Measurements from ENCODE around the gene CHRNE. TPM values are rescaled to one million over a fixed set of nuclear protein-coding genes. Genes with fewer than 3 reads are reported as not detected.

CHRNE gene
- total and polyA plus RNA-seq, 2 of the 13 experiments (the other 11 are each of a cell fraction or from before 2014, with no cell fraction given), result 0.53 to 0.59 TPM

DNA sequence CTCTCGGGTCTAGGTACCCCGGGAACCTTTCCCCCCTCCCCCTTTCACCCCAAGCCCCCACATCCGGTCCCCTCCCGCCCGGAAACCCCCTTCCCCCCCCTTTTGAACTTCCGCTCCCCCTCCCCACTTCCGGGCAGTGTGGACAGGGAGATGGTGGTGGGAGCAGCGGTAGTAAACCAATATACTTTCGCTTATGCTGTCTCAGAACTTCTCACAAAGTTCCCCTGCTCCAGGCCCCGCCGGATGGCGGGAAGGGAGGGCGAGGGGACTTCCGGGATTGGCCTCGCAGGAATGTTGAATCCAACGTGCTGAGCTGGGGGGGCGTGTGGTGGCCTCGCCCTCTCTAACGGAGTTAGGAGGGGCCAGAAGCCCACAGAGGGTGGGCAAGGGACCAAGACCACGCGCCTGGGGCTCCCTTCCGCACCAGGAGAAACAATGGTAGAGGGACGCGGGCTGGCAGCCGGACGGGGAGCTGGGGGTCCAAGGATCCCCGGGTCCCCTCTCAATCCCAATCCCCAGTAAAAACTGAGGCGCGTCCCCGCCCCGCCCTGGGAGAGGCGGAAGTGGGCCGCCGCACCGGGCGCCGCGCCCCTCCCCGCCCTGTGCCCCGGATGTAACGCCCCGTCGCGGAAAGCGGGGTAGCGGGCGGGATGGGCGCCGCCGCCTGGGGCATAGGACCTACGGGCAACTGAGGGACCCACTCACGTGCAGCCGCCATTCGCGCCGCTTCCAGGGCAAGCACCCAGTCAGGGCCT lies 44.7 kb upstream of the CHRNE start (continued):
- no peak for TF ChIP-seq RAD51 (IDR thresholded peaks at IDR 0.05; ENCODE audit: borderline replicate concordance)
- TF ChIP-seq CEBPZ (IDR thresholded peaks at IDR 0.05; ENCODE audit: low read length), result no peak
- no peak for TF ChIP-seq RNF2 (conservative IDR thresholded peaks at IDR 0.05; ENCODE audit: low read depth)

DNA sequence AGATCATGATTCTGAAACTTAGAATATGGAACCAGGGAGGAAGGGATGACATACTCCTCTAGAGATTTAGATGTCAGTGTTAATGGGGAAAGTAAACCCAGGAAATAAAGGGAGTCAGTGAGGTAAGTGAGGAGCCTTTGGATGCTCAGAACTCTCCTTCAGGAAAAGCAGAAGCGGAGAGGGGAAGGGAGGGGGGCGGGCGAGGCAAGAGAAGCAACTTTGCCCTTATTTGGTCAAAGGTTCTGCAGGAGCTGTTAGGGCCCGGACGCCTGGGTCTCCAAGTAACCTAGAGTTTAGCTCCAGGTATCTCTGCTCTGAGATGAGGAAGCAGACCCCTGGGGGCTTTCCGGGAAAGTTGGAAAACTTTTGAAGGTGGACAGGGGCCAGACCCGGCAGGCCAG lies 44.1 kb upstream of the CHRNE start:
- peak overlapping the region; percentile 90 to 100 (median 100) for H3K4me3 ChIP-seq (replicated peaks in 1 of 3; ENCODE audit: insufficient read depth in 1 of 3, low read depth in 2 of 3, low read length in 3 of 3)
- H2AFZ ChIP-seq (ENCODE audit: low read length), result no peak overlapping the region
- H3K9me3 ChIP-seq (ENCODE audit: low read length), result no peaks in the 10 kb centered on the region
- H3K4me1 ChIP-seq (ENCODE audit: insufficient read depth, low read length), result peaks cover 44% of the 10 kb centered on the region
- H3K79me2 ChIP-seq (ENCODE audit: insufficient read depth, low read length), result peaks cover 55% of the 10 kb centered on the region
- DNase-seq (ENCODE audit: low spot score), result no peak
- WGBS (ENCODE audit: low lambda C conversion rate), result 3% methylated on average over 7 of the region's 7 CpGs
- BruUV-seq (replicated peaks), result no TSS peak
- H4K20me1 ChIP-seq (ENCODE audit: insufficient read depth, low read length), result peaks cover 33% of the 10 kb centered on the region
- no peaks in the 10 kb centered on the region; a peak in 1 of 5 replicates for H3K27me3 ChIP-seq (ENCODE audit: control insufficient read depth in 1 of 2, insufficient read depth in 2 of 2, low read length in 2 of 2)
- in situ Hi-C loops (cut with HindIII; ENCODE audit: extremely low pct_ligation_motif_present, low pct_unique_long_range_greater_than_20kb) (no loop called here), intact Hi-C loops (cut with micrococcal nuclease; ENCODE audit: unreplicated experiment) (no loop called here)
- H3K9ac ChIP-seq (ENCODE audit: insufficient read depth, low read depth, low read length), result peak overlapping the region; percentile 74
- peak overlapping the region; percentile 96 for H3K4me2 ChIP-seq (ENCODE audit: low read depth, low read length)
- peak overlapping the region; percentile 54 for H3K27ac ChIP-seq (ENCODE audit: extremely low read length, insufficient read depth, low read length)
- TF ChIP-seq ZMYM4 (CRISPR knock-in tag; IDR thresholded peaks at IDR 0.05) (0 out of 2 replicates have a peak, but pooled peaks have one; percentile 26), KDM5A (IDR thresholded peaks at IDR 0.05; ENCODE audit: borderline replicate concordance, low read length) (0 out of 2 replicates have a peak, but pooled peaks have one; percentile 1), HNF1B (CRISPR knock-in tag; IDR thresholded peaks at IDR 0.05) (0 out of 2 replicates have a peak, but pooled peaks have one; percentile 8), POLR2A (IDR thresholded peaks at IDR 0.05; ENCODE audit: insufficient read depth in 1 of 2, low read depth in 2 of 2, low read length in 2 of 2) (no peak), POLR2AphosphoS5 (IDR thresholded peaks at IDR 0.05; ENCODE audit: low read depth, low read length) (peak; percentile 10; the same call in 1 of the 2 replicates), SRF (IDR thresholded peaks at IDR 0.05; ENCODE audit: low read depth, low read length) (peak; percentile 92), CENPX (CRISPR knock-in tag; IDR thresholded peaks at IDR 0.05) (no peak)
- TF ChIP-seq, protein P1, sequence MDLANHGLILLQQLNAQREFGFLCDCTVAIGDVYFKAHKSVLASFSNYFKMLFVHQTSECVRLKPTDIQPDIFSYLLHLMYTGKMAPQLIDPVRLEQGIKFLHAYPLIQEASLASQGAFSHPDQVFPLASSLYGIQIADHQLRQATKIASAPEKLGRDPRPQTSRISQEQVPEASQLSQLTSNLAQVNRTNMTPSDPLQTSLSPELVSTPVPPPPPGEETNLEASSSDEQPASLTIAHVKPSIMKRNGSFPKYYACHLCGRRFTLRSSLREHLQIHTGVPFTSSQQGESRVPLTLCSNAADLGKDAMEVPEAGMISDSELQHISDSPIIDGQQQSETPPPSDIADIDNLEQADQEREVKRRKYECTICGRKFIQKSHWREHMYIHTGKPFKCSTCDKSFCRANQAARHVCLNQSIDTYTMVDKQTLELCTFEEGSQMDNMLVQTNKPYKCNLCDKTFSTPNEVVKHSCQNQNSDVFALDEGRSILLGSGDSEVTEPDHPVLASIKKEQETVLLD (CRISPR knock-in tag; IDR thresholded peaks at IDR 0.05; ENCODE audit: low read depth), result 0 out of 2 replicates have a peak, but pooled peaks have one; percentile 5
- POLR2A ChIA-PET, result interaction anchor here (0.9 to 10.0 kb wide), 7 partner anchors 8 to 53 kb away, joined by 3 to 273 read pairs (median 9); partner anchors contain the start of genes INCA1, KIF1C, RNF167 and SLC25A11
- no peak for ATAC-seq
- no peak for FAIRE-seq
- CTCF ChIA-PET (ENCODE audit: low intra/inter-chr PET ratio, low total read pairs), result no interaction called here
- peaks cover 18 to 37% of the 10 kb centered on the region in 2 experiments for H3K36me3 ChIP-seq (replicated peaks in 1 of 2; ENCODE audit: control insufficient read depth in 1 of 2, insufficient read depth in 2 of 2, low read length in 2 of 2)
